GM19099 (cell line): ENCODE data around the gene MISP.

ENCODE experiments used
- POLR2A ChIP-seq: IDR thresholded peaks from 3 replicates; pipeline ENCODE4 v1.6.1; 2011; ENCODE audit warnings: low read depth; ENCODE audit not compliant: insufficient read length; ENCODE audit errors: extremely low read depth

Gene MISP

DNA sequence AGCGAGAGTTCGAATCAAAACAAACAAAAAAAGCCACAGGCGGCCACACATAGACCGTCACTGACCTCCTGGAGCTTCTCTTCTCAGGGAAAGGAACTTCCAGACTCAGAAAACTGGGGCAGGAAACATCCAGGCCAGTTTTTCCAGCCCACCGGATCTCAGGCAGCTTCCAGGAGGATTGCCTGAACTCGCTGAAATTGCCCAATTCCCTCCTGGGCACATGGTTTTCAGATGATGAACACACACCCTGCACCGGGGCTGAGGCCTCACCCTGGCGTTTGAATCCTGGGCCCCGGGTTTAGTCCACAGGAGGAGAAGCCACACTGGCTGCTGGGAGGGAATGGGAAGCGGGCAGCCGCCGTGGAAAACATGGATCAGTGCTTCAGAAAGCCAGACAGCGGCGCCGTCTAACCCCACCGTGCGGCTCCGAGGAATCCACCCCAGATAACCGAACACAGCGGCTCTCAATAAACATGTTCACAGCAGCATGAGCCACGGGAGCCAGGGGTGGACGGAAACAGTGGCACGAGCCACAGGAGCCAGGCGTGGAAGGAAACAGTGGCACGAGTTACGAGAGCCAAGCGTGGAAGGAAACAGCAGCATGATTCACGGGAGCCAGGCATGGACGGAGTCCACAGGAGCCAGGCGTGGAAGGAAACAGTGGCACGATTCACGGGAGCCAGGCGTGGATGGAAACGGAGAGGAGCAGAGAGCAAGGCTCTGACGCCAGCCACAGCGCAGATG, 28.2 kb downstream of the MISP start:
- no peak for TF ChIP-seq POLR2A

DNA sequence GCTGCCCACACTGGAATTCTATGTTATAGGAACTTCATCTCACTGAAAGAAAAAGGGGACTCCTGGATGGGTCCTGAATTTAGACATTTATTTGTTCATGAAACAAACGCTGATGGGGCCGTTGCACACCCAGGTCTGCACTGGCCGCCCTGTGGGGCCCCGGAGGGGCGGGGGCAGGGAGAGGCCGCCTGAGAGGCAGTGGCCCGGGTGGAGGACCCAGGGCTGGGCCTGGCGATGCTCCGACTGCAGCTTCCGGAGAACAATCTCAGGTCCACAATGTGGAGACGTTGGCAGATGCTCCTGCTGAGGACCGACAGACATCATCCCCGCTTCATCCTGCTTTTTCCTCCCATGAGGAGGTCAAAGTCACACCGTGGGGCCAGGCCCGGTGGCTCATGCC, 30.0 kb downstream of the MISP start:
- TF ChIP-seq POLR2A, result no peak

DNA sequence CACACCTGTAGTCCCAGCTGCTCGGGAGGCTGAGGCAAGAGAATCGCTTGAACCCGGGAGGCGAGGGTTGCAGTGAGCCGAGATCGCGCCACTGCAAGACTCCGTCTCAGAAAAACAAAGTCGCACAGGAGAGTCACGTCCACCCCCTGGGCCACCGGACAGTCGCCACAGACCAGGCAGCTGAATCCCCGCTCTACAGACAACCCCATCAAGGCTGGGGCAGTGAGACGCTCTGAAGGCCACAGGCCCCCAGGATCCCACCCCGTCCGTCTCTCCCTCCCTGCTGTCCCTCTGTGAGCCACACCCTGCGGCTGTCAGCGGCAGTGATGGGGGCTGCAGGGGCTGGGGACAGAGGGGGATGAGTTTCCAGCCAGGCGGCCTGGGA, 30.9 kb downstream of the MISP start:
- no peak for TF ChIP-seq POLR2A

- no peak for TF ChIP-seq POLR2A
Observed at GRCh38 chr19:782185-782877, 31.4 kb downstream of the MISP start.

- TF ChIP-seq POLR2A, result no peak
Observed at GRCh38 chr19:782878-783668, 32.2 kb downstream of the MISP start.

- no peak for TF ChIP-seq POLR2A
Observed at GRCh38 chr19:784541-784940, 33.6 kb downstream of the MISP start.

GRCh38 chr19:787536-787935, 36.6 kb downstream of the MISP start:
- TF ChIP-seq POLR2A, result no peak

GRCh38 chr19:788686-788982, 37.7 kb downstream of the MISP start:
- TF ChIP-seq POLR2A, result no peak

DNA sequence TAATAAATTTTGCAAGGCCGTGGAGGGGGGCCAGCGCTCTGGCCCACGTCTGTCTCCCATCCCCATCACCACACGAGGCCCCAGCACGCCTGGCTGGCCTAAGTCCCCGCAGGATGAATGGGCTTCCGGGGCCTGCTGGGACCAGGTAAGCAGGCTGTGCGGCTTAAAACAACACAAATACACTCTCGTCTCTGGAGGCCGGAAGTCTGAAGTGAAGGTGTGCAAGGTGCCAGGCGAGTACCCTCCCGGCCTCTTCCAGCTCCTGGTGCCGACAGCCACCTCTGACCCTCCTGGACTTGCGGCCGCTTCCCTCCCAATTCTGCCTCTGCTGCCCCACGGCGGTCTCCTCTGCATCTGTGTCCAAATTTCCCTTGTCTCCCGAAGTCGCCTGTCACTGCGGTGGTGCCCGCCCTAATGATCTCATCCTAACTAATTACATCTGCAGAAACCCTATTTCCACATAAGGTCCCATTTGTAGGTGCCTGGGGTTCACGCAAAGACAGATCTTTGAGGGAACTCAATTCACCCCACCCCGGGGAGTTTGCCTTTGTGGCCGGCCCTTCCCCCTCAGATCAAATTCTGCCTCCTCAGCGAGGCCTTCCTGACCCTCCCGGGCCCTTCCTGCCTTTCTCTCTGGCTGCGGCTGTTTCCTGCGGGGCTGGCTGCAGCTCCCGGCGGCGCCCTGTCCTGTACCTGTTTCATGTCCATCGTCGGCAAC, 38.2 kb downstream of the MISP start:
- no peak for TF ChIP-seq POLR2A

DNA sequence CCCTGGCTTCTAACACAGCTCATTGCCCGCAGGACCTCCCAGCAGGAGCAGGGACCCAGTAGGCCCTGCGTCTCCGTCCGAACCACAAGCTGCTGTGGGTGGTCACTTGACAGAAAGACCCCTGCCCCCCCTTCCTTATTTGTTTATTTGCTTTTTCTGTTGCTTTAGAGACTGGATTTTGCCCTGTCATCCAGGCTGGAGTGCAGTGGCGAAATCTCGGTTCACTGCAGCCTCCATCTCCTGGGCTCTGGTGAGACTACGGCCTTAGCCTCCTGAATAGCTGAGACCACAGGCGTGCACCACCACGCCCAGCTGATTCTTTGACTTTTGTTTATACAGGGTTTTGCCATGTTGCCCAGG, 38.8 kb downstream of the MISP start:
- no peak for TF ChIP-seq POLR2A

DNA sequence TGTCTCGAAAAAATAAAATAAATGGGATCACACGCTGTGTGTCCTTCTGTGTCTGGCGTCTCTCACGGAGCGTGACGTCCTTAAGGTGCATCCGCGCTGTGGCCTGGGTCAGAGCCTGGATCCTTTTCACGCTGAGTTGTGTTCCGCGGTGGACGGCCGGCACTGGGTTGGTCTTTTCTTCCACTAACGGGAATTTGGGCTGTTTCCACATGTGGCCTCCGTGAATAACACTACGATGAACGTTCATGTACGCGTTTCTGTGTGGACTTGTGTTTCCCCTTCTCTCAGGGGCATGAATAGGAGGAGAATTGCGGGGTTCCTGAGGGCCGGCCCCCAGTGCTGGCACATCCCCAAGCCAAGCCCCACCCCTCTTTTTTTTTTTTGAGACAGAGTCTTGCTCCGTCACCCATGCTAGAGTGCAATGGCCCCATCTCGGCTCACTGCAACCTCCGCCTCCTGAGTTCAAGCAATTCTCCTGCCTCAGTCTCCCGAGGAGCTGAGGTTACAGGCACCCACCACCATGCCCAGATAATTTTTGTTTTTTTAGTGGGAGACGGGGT, 40.2 kb downstream of the MISP start:
- TF ChIP-seq POLR2A, result no peak

- no peak for TF ChIP-seq POLR2A
Observed at GRCh38 chr19:791567-792305, 40.8 kb downstream of the MISP start.

GRCh38 chr19:792306-792885, 41.5 kb downstream of the MISP start:
- TF ChIP-seq POLR2A, result no peak

GRCh38 chr19:793806-794205, 42.9 kb downstream of the MISP start:
- TF ChIP-seq POLR2A, result no peak

DNA sequence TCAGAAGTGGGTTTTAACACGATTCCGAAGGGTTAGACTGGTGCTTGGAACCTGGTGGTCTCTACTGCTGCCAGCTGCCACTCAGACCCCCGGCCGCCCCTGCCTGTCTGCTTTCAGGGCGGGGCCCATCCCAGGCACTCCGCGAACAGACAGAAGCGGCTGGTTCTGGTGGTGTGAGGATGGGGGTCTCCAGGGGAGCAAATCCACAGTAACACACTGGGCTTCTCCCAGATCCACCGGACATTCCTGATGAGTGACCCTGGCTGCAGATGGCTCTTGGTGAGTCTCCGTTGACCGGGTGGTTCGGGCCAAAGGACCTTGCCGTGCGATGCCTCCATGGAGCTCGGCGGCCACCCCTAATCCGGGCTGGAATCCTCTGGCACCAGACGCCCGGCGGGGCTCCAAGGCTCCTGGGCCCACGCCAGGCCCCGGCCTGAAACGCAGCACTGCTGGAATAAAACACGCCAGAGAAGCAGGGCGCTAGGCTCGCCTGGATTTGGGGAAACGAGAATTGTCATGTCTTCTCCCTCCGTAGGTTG, 44.2 kb downstream of the MISP start:
- no peak for TF ChIP-seq POLR2A
